NCI-H460 (cell line): ENCODE data around the gene CDH13. TPM values are rescaled to one million over a fixed set of nuclear protein-coding genes. Genes with fewer than 3 reads are reported as not detected.

Experiments used
- DNase-seq: peaks from one replicate; pipeline ENCODE4 v3.0.0-alpha.2; 2016; ENCODE audit warnings: low read depth; ENCODE audit errors: extremely low read depth
- total RNA-seq: library from RNA; depleted of rRNA; stranded (reverse); fragments of >200 nt; shearing (Covaris generic); gene quantifications from 2 replicates; pipeline ENCODE4 v1.2.3, GENCODE V29; 2014

The CDH13 gene
- total RNA-seq, 1 experiment from 2014 or later = 123 TPM

- no peak for DNase-seq
Observed at GRCh38 chr16:83258366-83258928, 631.7 kb downstream of the CDH13 start.

GRCh38 chr16:83266848-83267553, 640.2 kb downstream of the CDH13 start:
- no peak for DNase-seq

GRCh38 chr16:83268169-83268568, 641.4 kb downstream of the CDH13 start:
- no peak for DNase-seq

- no peak for DNase-seq
Observed at GRCh38 chr16:83269048-83269447, 642.3 kb downstream of the CDH13 start.

GRCh38 chr16:83269541-83269940, 642.8 kb downstream of the CDH13 start:
- no peak for DNase-seq

- DNase-seq = no peak
Observed at GRCh38 chr16:83270061-83270460, 643.3 kb downstream of the CDH13 start.

- no peak for DNase-seq
Observed at GRCh38 chr16:83270640-83271039, 643.9 kb downstream of the CDH13 start.

GRCh38 chr16:83271123-83271522, 644.4 kb downstream of the CDH13 start:
- no peak for DNase-seq

GRCh38 chr16:83271970-83272575, 645.3 kb downstream of the CDH13 start:
- no peak for DNase-seq

- no peak for DNase-seq
Observed at GRCh38 chr16:83272843-83273242, 646.1 kb downstream of the CDH13 start.

GRCh38 chr16:83273504-83274173, 646.9 kb downstream of the CDH13 start:
- no peak for DNase-seq

- DNase-seq = no peak
Observed at GRCh38 chr16:83279251-83279650, 652.5 kb downstream of the CDH13 start.

GRCh38 chr16:83285921-83286320, 659.2 kb downstream of the CDH13 start:
- no peak for DNase-seq

- no peak for DNase-seq
Observed at GRCh38 chr16:83296505-83296904, 669.7 kb downstream of the CDH13 start.

GRCh38 chr16:83298541-83298940, 671.8 kb downstream of the CDH13 start:
- no peak for DNase-seq

- DNase-seq = no peak
Observed at GRCh38 chr16:83300326-83300725, 673.6 kb downstream of the CDH13 start.

GRCh38 chr16:83301971-83302370, 675.2 kb downstream of the CDH13 start:
- no peak for DNase-seq

GRCh38 chr16:83302853-83303252, 676.1 kb downstream of the CDH13 start:
- no peak for DNase-seq

- no peak for DNase-seq
Observed at GRCh38 chr16:83305092-83305491, 678.3 kb downstream of the CDH13 start.

GRCh38 chr16:83306961-83307593, 680.3 kb downstream of the CDH13 start:
- DNase-seq = no peak

- no peak for DNase-seq
Observed at GRCh38 chr16:83307594-83307992, 680.8 kb downstream of the CDH13 start.
